Measurements from ENCODE around the gene MAPRE3.

Gene MAPRE3

DNA sequence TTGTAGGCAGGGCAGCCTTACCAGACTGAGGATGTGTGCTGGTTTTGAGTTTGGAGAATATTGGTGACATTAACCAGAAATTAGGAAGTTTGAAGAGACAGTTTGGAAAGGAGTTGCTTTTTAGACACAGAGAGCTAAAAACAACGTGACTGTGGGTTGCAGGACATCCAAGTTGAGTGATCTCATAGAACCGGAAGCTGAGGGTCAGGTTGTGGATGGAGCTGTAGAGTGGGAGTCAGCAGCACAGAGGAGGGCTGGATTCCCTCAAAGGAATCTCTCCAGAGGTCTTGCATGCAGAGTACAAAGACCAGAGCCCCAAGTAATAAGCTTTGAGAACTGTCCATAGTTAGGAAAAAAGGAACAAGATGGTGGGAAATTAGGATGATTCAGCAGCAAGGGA lies 9.3 kb downstream of the MAPRE3 start:
- no peak for DNase-seq (ENCODE audit: extremely low read depth, insufficient read length)
- no peak overlapping the region for H3K4me3 ChIP-seq (replicated peaks; ENCODE audit: low read depth, low read length)
- no peaks in the 10 kb centered on the region for H3K36me3 ChIP-seq (ENCODE audit: control insufficient read depth, insufficient read depth, low read length)
- TF ChIP-seq, protein P1, sequence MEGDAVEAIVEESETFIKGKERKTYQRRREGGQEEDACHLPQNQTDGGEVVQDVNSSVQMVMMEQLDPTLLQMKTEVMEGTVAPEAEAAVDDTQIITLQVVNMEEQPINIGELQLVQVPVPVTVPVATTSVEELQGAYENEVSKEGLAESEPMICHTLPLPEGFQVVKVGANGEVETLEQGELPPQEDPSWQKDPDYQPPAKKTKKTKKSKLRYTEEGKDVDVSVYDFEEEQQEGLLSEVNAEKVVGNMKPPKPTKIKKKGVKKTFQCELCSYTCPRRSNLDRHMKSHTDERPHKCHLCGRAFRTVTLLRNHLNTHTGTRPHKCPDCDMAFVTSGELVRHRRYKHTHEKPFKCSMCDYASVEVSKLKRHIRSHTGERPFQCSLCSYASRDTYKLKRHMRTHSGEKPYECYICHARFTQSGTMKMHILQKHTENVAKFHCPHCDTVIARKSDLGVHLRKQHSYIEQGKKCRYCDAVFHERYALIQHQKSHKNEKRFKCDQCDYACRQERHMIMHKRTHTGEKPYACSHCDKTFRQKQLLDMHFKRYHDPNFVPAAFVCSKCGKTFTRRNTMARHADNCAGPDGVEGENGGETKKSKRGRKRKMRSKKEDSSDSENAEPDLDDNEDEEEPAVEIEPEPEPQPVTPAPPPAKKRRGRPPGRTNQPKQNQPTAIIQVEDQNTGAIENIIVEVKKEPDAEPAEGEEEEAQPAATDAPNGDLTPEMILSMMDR (IDR thresholded peaks at IDR 0.05; ENCODE audit: insufficient read depth, low read length, poor library complexity, severe bottlenecking) = no peak
- H3K27me3 ChIP-seq (replicated peaks; ENCODE audit: control insufficient read depth, insufficient read depth, low read length) = no peaks in the 10 kb centered on the region; the same call in none of the 2 replicates

DNA sequence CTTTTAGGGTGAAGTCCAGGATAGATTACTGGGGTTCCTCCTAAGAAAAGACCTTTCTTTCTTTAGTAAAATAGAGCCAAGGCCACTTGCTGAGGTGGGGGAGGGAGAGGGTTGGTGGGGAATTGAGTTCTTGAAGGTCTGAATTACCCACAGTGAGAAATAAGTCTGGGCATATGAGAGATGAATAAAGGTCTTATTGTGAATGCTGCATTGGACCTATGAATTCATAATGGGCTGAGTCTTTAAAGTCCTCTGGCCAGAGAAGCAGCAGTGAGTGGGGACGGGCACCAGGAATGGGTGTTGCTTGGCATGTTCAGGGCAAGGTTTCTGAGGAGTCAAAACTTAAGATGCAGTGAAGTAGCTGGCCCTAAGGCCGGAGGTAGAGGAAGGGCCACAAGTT lies 10.5 kb downstream of the MAPRE3 start:
- no peaks in the 10 kb centered on the region; the same call in 1 of the 2 replicates for H3K27me3 ChIP-seq (replicated peaks; ENCODE audit: control insufficient read depth, insufficient read depth, low read length)
- TF ChIP-seq, protein P1 (IDR thresholded peaks at IDR 0.05; ENCODE audit: insufficient read depth, low read length, poor library complexity, severe bottlenecking) = no peak
- DNase-seq (ENCODE audit: extremely low read depth, insufficient read length) = no peak
- no peaks in the 10 kb centered on the region for H3K36me3 ChIP-seq (ENCODE audit: control insufficient read depth, insufficient read depth, low read length)
- H3K4me3 ChIP-seq (replicated peaks; ENCODE audit: low read depth, low read length) = no peak overlapping the region

DNA sequence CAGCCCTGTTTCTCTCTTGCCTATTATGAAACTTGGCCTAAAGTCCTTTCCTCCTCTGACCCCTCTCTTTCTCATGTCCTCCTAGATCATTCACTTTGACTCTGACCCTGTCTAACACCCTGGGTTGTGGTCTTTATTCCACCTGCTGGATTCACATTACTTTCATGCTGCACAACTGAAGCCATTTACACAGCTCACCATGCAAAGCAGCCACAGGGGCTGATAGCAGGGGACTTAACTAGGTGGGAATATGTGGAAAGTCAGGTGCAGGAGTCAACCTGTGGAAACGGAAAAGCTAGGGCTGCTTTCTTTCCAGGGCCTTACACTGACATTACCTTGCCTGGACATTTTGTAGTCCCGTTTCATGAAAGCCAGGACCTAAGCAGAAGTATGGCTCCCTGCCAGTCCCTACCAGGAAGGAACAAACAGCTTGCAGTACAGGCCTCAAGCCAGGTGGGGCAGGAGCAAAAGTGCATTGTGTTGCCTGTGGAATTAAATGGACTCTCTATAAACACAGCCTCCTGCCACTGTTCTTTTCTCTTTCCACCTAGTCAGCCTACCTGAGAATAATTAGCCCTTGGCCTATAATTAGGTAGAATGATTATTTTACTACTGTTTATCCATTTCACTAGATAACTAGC lies 11.8 kb downstream of the MAPRE3 start:
- Histone ChIP-seq H3K27me3 (replicated peaks; ENCODE audit: control insufficient read depth, insufficient read depth, low read length) (no peaks in the 10 kb centered on the region; the same call in 1 of the 2 replicates), H3K36me3 (ENCODE audit: control insufficient read depth, insufficient read depth, low read length) (no peaks in the 10 kb centered on the region), H3K4me3 (replicated peaks; ENCODE audit: low read depth, low read length) (no peak overlapping the region)
- DNase-seq (ENCODE audit: extremely low read depth, insufficient read length) = no peak
- TF ChIP-seq, protein P1 (IDR thresholded peaks at IDR 0.05; ENCODE audit: insufficient read depth, low read length, poor library complexity, severe bottlenecking) = peak; percentile 34

DNA sequence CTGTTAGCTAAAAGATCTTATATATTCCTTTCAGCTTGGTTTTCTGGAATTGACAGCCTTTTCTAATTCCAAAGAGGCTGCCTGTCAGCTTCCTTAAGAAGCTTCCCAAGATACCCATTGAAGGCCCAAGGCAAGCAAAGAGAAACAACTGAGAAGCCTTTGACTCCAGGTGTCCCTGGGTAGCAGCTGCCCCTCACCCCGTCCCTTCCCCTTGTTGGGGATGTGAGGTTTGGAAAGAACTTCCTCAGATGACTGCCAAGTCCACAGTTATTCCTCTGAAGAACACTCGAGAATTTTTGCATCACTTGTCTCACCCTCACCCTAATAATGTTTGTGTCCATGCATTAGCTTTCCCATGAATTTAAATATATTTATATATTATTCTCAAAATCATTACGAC lies 13.3 kb downstream of the MAPRE3 start:
- no peak overlapping the region for H3K4me3 ChIP-seq (replicated peaks; ENCODE audit: low read depth, low read length)
- H3K36me3 ChIP-seq (ENCODE audit: control insufficient read depth, insufficient read depth, low read length) = no peaks in the 10 kb centered on the region
- TF ChIP-seq, protein P1 (IDR thresholded peaks at IDR 0.05; ENCODE audit: insufficient read depth, low read length, poor library complexity, severe bottlenecking) = no peak
- no peaks in the 10 kb centered on the region; the same call in 1 of the 2 replicates for H3K27me3 ChIP-seq (replicated peaks; ENCODE audit: control insufficient read depth, insufficient read depth, low read length)
- no peak for DNase-seq (ENCODE audit: extremely low read depth, insufficient read length)

DNA sequence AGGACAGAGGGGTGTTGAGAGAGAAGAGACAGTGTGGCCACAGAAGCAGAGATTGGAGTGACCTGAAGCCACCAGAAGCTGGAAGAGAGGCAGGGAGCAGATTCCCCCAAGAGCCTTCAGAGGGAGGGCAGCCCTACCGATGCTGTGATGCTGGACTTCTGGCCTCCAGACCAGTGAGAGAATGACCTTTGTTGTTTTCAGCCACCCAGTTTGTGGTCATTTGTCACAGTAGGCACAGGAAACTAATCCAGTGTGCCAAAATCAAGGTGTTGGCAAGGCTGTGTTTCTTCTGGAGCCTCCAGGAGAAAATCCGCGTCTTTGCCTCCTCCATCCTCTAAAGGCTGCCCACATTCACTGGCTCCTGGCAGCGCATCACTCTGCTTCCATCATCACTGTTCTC lies 15.4 kb downstream of the MAPRE3 start:
- TF ChIP-seq, protein P1 (IDR thresholded peaks at IDR 0.05; ENCODE audit: insufficient read depth, low read length, poor library complexity, severe bottlenecking) = no peak
- no peaks in the 10 kb centered on the region for H3K36me3 ChIP-seq (ENCODE audit: control insufficient read depth, insufficient read depth, low read length)
- no peak overlapping the region for H3K4me3 ChIP-seq (replicated peaks; ENCODE audit: low read depth, low read length)
- no peaks in the 10 kb centered on the region; the same call in 1 of the 2 replicates for H3K27me3 ChIP-seq (replicated peaks; ENCODE audit: control insufficient read depth, insufficient read depth, low read length)
- no peak for DNase-seq (ENCODE audit: extremely low read depth, insufficient read length)
